CD4-positive, alpha-beta T cell treated with Interleukin-17A for 4 hours (primary cell): Measurements from ENCODE around the gene ANXA1.

Experiments
- DNase-seq: peaks from one replicate; pipeline ENCODE4 v3.0.0-alpha.2; 2020; ENCODE audit warnings: mixed read lengths

ANXA1 gene, protein sequence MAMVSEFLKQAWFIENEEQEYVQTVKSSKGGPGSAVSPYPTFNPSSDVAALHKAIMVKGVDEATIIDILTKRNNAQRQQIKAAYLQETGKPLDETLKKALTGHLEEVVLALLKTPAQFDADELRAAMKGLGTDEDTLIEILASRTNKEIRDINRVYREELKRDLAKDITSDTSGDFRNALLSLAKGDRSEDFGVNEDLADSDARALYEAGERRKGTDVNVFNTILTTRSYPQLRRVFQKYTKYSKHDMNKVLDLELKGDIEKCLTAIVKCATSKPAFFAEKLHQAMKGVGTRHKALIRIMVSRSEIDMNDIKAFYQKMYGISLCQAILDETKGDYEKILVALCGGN

GRCh38 chr9:73151653-73152542, at the start of gene ANXA1:
Gene ANXA1 (plus strand): TSS chr9:73151865. CDS start chr9:73158536, 6,671 bp downstream.
- peak; percentile 17 for DNase-seq

DNA sequence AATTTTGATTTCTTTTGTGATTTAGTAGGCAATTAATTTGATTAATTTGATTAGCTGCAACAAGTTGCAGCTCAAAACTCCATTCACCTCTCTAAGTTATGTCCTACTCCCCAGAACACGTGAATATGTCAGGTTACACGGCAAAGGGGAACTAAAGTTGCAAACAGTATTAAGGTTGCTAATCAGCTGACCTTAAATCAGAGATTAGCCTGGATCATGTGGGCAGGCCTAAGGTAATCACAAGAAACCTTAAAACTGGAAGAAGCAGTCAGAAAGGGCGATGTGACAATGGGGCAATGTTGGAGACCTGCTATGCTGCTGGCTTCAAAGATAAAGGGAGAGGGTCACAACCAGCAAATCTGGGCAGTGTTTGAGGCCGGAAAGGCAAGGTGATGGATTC, 47.3 kb upstream of the ANXA1 start:
- DNase-seq: no peak

DNA sequence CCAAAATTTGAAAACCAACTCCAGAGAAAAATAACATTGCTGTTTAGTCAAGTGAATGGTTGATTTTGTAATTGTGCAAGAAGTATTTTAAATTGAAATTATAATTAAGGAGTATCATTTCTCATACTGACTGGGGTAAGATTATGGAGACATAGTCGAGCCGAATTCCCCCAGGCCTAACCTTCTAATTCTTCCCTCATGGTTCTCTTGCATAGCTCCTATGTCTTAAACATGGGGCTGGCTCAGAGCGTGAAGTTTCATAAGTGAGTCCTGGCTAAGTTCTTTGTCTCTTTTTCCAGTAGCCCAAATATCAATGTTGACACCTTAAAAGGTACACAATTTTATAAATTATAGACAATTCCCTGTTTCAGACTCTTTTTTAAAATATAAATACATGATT, 46.7 kb upstream of the ANXA1 start:
- DNase-seq: no peak

DNA sequence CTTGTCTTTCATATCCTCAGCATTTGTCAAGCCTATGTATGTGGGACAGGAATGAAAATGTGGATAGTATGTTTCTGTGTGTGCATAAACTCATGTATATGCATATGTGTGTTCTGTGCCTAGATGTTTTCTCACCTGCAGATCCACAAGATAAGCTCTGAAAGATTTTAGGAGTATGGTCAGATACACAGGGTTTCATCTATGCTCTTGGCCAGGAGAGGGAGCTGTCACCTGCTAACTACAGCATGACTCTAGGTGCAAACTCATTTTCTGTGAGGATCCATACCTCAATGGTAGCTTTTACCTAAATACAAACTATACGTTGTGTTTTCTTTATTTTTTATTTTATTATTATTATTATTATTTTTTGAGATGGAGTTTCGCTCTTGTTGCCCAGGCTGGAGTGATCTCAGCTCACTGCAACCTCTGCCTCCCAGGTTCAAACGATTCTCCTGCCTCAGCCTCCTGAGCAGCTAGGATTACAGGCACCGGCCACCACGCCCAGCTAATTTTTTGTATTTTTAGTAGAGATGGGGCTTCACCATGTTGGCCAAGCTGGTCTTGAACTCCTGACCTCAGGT, 44.1 kb upstream of the ANXA1 start:
- peak; percentile 79 for DNase-seq

- DNase-seq: no peak
Measured at GRCh38 chr9:73114058-73114457, 37.6 kb upstream of the ANXA1 start.

DNA sequence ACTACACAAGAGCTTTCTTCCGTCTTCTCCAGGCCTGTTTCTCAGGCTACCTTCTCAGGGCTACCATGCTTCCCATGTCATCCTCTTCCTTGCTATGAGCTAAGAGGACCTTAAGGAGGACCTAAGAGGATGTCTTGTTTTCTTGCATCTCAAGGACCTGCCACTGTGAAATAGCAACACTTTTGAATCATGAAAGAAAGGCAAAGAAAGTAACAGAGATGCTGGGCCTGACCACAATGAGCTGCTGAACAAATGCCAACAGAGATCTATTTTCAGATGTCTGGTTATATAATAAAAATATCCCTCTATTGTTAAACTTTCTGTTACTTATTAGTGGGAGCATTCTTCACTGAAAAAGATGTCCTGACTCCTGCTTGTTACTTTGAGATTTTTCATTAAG, 36.7 kb upstream of the ANXA1 start:
- DNase-seq: no peak

DNA sequence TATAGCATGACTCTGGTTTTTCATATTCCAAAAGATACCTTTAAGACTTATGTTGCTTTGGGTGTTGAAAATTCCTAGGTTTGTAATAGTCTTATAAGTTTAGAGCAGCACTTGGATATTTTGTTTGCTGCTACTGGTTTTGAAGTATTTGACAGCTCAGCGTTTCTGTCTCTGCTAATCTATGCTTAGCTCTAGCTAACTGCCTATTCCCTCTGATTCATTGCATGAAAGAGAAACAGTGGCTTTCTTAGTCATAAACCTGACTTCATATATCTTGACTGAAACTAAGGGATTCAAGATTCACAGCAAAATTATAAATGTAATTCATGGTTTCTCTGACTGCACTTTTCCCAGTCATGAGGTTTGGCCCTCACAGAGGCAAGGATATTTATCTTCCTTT, 35.6 kb upstream of the ANXA1 start:
- no peak for DNase-seq

- DNase-seq: no peak
Measured at GRCh38 chr9:73116880-73117279, 34.8 kb upstream of the ANXA1 start.

- no peak for DNase-seq
Measured at GRCh38 chr9:73118286-73118685, 33.4 kb upstream of the ANXA1 start.

DNA sequence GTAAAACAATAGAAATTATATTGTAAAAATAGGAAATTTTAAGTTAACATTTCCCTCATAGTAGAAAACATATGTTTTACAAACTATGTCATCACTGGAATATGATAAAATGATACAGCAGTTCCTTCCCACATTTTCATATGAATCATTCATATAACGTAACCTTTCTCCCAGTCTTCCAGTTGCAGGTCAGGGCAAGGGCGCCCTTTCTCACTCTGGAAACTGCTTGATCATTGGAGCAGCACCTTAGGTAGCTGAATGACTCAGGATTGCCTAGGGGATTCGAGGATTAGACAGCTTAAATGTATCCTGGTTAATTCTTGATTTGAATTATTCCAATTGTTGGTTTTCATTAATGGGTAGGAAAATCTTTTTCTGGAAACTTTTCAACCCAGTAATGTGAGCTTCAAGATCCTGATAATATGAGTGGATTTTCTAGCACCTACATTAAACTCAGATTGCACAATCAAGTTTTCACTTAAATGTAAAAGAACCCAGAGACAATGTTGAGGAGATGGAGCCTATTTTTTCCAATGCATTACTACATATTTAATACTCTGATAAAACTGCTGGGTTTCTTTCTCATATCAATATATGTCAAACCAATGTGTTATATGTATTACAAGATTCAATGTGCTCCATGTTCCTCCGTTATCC, 32.6 kb upstream of the ANXA1 start:
- DNase-seq: no peak

DNA sequence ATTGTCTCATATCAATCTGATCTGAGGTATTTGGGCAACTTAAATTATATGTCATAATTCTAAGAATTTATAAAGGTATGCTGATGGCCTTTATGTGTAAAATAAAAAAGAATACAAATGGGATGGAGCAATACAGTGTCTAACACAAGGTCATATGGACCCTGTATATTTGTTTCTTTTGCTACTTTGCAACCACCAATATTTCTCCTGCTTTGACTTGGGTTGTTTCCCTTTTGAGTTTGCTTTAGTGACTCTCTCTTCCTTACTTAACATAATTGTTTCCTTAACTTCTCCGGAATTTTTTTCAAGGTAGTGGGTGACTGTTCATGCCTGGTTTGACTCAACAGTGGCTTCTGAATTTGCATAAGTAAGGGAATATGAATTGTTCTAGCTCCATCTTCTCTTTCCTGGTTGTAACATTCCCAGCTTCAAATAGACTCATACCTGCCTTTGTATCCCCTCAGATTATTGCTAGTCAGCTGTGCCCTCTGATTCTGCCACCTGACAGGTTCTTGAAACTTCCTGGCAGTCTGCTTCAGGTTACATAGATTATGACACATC, 30.2 kb upstream of the ANXA1 start:
- DNase-seq: no peak

GRCh38 chr9:73125651-73126050, 26.0 kb upstream of the ANXA1 start:
- no peak for DNase-seq

DNA sequence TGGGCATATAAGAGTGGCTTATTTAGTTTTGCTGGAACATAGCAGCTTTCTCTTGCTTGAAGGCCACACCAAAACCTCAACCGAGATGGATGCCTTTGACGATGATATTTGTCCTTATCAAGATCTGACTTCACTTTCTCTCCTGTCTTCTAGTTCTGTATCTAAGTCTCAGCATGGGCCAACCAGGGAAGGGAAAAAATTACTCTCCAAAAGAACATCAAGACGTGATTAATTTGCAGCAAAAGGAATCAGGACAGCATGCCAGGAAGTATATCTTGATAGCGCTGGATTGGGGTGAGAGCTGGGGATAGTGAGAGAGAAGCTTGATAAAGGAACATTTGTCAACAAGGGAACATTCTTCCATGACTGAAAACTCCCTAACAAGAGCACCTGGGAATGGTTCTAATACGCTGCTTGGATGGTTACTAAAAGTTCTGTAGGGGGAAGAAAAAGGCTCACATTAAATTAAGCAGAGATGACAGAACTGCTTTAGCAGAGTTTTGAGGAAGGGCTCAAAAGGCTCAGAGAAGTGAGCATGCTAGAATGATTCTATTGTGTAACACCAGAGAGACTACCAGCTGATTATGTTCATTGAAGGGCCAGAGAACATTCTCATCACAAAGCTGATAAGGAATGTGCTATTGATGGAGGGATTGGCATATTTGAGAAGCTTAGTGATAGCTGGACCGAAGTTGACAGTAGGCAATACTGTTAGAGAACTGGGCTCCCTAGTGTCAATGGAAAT, 21.6 kb upstream of the ANXA1 start:
- no peak for DNase-seq

- no peak for DNase-seq
Measured at GRCh38 chr9:73131461-73131860, 20.2 kb upstream of the ANXA1 start.

- DNase-seq: peak; percentile 73
Measured at GRCh38 chr9:73132034-73132776, 19.5 kb upstream of the ANXA1 start.

DNA sequence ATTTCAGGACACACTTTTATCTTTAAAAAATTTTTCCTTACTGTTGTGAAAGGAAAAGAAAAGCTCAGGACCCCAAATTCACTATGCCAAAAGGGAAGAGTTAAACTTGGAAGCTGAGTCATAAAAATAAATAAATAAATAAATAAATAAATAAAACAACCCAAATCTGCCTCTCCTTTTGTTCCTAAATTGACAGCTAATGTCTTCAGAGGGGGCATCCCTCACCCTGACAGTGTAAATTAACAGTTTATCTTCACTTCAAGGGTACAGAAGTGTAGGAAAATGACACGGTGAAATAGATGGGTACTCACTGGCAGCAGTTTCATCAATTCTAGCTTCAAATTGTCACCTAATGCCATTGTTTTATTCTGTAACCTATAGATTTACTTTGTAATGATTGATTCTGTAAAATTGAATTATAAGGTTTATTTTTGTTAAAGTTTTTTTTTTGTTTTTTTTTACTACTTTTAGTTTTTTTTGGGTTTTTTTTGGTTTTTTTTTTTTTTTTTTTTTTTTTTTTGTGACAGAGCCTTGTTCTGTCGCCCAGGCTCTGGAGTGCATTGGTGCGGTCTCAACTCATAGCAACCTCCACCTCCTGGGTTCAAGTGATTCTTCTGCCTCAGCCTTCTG, 18.5 kb upstream of the ANXA1 start:
- DNase-seq: no peak

GRCh38 chr9:73133921-73134407, 17.7 kb upstream of the ANXA1 start:
- DNase-seq: no peak

DNA sequence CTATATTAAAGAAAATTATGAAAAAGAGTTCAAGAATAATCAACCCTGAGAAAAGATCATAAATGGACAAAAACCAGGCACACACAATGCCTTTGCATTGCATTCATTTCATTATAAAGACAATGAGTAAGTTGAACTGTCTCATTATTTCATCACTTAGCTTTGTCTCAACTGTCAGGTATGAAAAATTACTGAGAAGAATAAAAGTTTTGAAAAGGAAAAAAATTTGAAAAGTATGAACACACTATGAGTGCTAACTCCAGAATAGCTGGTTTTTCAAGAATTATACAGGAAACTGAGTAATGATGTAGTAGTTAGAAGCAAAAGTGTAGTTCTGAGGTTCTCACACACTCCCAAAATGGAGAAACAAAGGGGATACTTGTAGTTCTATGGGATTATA, 16.3 kb upstream of the ANXA1 start:
- DNase-seq: no peak

- DNase-seq: no peak
Measured at GRCh38 chr9:73137286-73137899, 14.3 kb upstream of the ANXA1 start.

DNA sequence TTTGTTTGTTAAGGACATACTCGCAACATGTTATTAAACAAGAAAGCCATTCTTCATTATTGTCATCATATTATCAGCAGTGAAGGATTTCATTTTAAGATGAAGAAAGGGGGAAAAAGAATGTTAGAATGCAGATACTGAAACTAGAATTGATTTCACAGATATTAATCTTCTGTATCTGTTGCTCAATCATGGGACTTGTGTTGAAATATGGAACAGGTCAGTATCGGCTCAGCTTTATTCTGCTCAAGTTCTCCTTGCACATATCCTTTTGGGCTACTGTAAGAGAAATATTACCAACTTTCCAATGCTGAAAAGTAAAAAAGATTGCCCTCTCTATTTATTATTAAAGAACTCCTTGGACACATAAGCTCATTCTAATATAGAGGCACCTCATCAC, 13.8 kb upstream of the ANXA1 start:
- DNase-seq: no peak
